ENCODE results near the gene ZNF827.

GRCh38 chr4:145821766-145822165 lies 116.9 kb downstream of the ZNF827 start:
- no peak for TF ChIP-seq CTCF (IDR thresholded peaks at IDR 0.05)
- no peak for TF ChIP-seq POLR2A (IDR thresholded peaks at IDR 0.05)
